HepG2 (cell line): ENCODE data around the gene SORBS2. TPM values are rescaled to one million over a fixed set of nuclear protein-coding genes. Genes with fewer than 3 reads are reported as not detected.

Experiments
- CAMTA2 ChIP-seq: sonication (generic); formaldehyde crosslinking; IDR thresholded peaks from 2 replicates; pipeline ENCODE4 v1.4.0; 2020; ENCODE audit warnings: mild to moderate bottlenecking, missing genetic modification reagents, borderline replicate concordance
- ELF3 ChIP-seq: IDR thresholded peaks from 2 replicates; pipeline ENCODE4 v1.6.1; 2016; ENCODE audit warnings: missing genetic modification reagents, missing compliant biosample characterization
- ESRRA ChIP-seq: sonication (generic); formaldehyde crosslinking; IDR thresholded peaks from 2 replicates; pipeline ENCODE4 v1.5.1; 2020; ENCODE audit warnings: mild to moderate bottlenecking, low read depth, missing genetic modification reagents
- IKZF1 ChIP-seq: fragments of 450-650 bp; IDR thresholded peaks from 2 replicates; pipeline ENCODE4 v1.7.1; 2016
- MAFF ChIP-seq: IDR thresholded peaks from 2 replicates; pipeline ENCODE4 v1.6.1; 2011; ENCODE audit warnings: low read depth, low read length, improper control_type of control experiment
- TAF1 ChIP-seq: sonication (generic); formaldehyde crosslinking; IDR thresholded peaks from 2 replicates; pipeline ENCODE4 v1.4.0; 2020; ENCODE audit warnings: missing genetic modification reagents
- TARDBP ChIP-seq: sonication (generic); formaldehyde crosslinking; IDR thresholded peaks from 2 replicates; pipeline ENCODE4 v1.8.0; 2022; ENCODE audit warnings: mild to moderate bottlenecking, missing genetic modification reagents
- TEAD3 ChIP-seq: optimal IDR thresholded peaks from 2 replicates; pipeline ENCODE3; 2016; ENCODE audit warnings: borderline replicate concordance
- TERF1 ChIP-seq: sonication (generic); formaldehyde crosslinking; IDR thresholded peaks from 2 replicates; pipeline ENCODE4 v1.8.0; 2022; ENCODE audit warnings: mild to moderate bottlenecking, missing genetic modification reagents, moderate library complexity
- ZMAT3 ChIP-seq: sonication (generic); formaldehyde crosslinking; conservative IDR thresholded peaks from 2 replicates; pipeline ENCODE4 v1.7.0; 2021; ENCODE audit warnings: missing genetic modification reagents
- ZNF136 ChIP-seq: sonication (generic); formaldehyde crosslinking; IDR thresholded peaks from 2 replicates; pipeline ENCODE4 v1.8.1; 2022; ENCODE audit warnings: low read depth, mild to moderate bottlenecking, moderate library complexity, missing genetic modification reagents
- ZNF251 ChIP-seq: sonication (generic); formaldehyde crosslinking; IDR thresholded peaks from 2 replicates; pipeline ENCODE4 v1.9.0; 2021; ENCODE audit warnings: mild to moderate bottlenecking, missing genetic modification reagents
- ZNF274 ChIP-seq: sonication (generic); formaldehyde crosslinking; IDR thresholded peaks from 2 replicates; pipeline ENCODE4 v1.5.1; 2020; ENCODE audit warnings: mild to moderate bottlenecking, missing genetic modification reagents
- ZNF546 ChIP-seq: sonication (generic); formaldehyde crosslinking; conservative IDR thresholded peaks from 2 replicates; pipeline ENCODE4 v1.8.1; 2023; ENCODE audit warnings: mild to moderate bottlenecking, missing genetic modification reagents
- ZNF556 ChIP-seq: sonication (generic); formaldehyde crosslinking; IDR thresholded peaks from 2 replicates; pipeline ENCODE4 v1.4.0; 2020; ENCODE audit warnings: mild to moderate bottlenecking, missing genetic modification reagents, borderline replicate concordance
- ZNF569 ChIP-seq: sonication (generic); formaldehyde crosslinking; IDR thresholded peaks from 2 replicates; pipeline ENCODE4 v1.5.0; 2020; ENCODE audit warnings: mild to moderate bottlenecking, missing genetic modification reagents, moderate library complexity, borderline replicate concordance
- ZNF879 ChIP-seq: sonication (generic); formaldehyde crosslinking; IDR thresholded peaks from 2 replicates; pipeline ENCODE4 v1.8.1; 2023; ENCODE audit warnings: missing genetic modification reagents
- polyA plus RNA-seq, 8 experiments: library from polyadenylated mRNA; depleted of rRNA in 3 of 8; stranded (reverse) in 7 of 8; unstranded in 1 of 8; fragments of >200 nt; fragmentation: Illumina TruSeq in 4 of 8; extraction: Trizol in 4 of 8; gene quantifications; 2 replicates each; pipeline versions ENCODE4 v1.2.1 to v1.2.3, GENCODE V29; 2011 to 2016; ENCODE audit warnings: low read depth in 4 of 8, missing spikeins in 1 of 8, mixed read lengths in 1 of 8; ENCODE audit not compliant: insufficient read depth in 1 of 8
- total RNA-seq, 5 experiments: library from RNA; depleted of rRNA; stranded (reverse); fragments of >200 nt; fragmentation: Illumina TruSeq; extraction: Trizol; gene quantifications; 2 replicates each; pipeline ENCODE4 v1.2.3, GENCODE V29; 2016; ENCODE audit warnings: low read depth in 1 of 5
- TF ChIP-seq, protein P1 (sequence below): sonication (generic); formaldehyde crosslinking; IDR thresholded peaks from 2 replicates; pipeline ENCODE4 v1.8.0; 2022; ENCODE audit warnings: mild to moderate bottlenecking, missing genetic modification reagents
- TF ChIP-seq, protein P2 (sequence below): sonication (generic); formaldehyde crosslinking; IDR thresholded peaks from 2 replicates; pipeline ENCODE4 v1.4.0; 2020; ENCODE audit warnings: missing genetic modification reagents

SORBS2 gene
- total and polyA plus RNA-seq, 2 of the 13 experiments (the other 11 are each of a cell fraction or from before 2014, with no cell fraction given) = 25.0 to 80.5 TPM

DNA sequence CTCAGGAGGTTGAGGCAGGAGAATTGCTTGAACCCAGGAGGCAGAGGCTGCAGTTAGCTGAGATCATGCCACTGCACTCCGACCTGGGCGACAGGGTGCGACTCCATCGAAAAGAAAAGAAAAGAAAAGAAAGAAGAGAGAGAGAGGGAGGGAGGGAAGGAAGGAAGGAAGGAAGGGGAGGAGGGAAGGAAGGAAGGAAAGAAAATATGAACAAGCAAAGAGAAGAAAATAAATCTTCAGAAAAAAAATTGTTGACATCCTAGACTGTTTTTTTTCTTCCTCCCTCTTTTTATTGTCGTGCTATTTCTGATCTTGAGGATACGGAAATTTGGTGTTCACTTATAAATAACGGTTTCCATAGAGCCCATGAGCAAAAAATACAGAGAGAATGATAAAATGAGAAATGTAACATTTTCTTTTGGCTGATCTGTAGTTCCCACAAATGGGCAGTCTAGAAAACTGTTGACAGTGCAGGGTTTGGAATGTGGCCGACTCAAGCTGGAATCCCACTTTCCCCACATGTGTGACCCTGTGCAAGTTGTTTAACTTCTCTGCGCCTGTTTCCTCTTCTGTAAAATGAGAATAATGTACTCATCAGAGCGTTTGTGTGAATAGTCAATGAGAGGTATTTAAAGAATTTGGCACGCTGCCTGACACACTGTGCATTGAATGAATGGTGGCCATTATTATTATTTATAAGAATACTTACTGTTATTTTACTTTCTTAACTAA, 19.4 kb downstream of the SORBS2 start (continued):
- TF ChIP-seq, protein P1, sequence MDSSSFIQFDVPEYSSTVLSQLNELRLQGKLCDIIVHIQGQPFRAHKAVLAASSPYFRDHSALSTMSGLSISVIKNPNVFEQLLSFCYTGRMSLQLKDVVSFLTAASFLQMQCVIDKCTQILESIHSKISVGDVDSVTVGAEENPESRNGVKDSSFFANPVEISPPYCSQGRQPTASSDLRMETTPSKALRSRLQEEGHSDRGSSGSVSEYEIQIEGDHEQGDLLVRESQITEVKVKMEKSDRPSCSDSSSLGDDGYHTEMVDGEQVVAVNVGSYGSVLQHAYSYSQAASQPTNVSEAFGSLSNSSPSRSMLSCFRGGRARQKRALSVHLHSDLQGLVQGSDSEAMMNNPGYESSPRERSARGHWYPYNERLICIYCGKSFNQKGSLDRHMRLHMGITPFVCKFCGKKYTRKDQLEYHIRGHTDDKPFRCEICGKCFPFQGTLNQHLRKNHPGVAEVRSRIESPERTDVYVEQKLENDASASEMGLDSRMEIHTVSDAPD (CRISPR knock-in tag) = no peak
- no peak for TF ChIP-seq TAF1 (CRISPR knock-in tag)
- TF ChIP-seq TERF1 (CRISPR knock-in tag) = no peak
- TF ChIP-seq ZNF251 (CRISPR knock-in tag) = no peak
- TF ChIP-seq TARDBP (CRISPR knock-in tag) = 0 out of 2 replicates have a peak, but pooled peaks have one; percentile 24
- TF ChIP-seq ELF3 = peak; percentile 84
- peak; percentile 93 for TF ChIP-seq TEAD3
- TF ChIP-seq CAMTA2 (CRISPR knock-in tag) = no peak
- no peak for TF ChIP-seq IKZF1
- TF ChIP-seq ZNF879 (CRISPR knock-in tag) = no peak
- no peak for TF ChIP-seq ESRRA (CRISPR knock-in tag)
- no peak for TF ChIP-seq ZNF569 (CRISPR knock-in tag)
- TF ChIP-seq ZMAT3 (CRISPR knock-in tag) = no peak
- no peak for TF ChIP-seq ZNF556 (CRISPR knock-in tag)
- TF ChIP-seq ZNF136 (CRISPR knock-in tag) = no peak
- TF ChIP-seq, protein P2, sequence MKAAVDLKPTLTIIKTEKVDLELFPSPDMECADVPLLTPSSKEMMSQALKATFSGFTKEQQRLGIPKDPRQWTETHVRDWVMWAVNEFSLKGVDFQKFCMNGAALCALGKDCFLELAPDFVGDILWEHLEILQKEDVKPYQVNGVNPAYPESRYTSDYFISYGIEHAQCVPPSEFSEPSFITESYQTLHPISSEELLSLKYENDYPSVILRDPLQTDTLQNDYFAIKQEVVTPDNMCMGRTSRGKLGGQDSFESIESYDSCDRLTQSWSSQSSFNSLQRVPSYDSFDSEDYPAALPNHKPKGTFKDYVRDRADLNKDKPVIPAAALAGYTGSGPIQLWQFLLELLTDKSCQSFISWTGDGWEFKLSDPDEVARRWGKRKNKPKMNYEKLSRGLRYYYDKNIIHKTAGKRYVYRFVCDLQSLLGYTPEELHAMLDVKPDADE = no peak
- TF ChIP-seq MAFF = 0 out of 2 replicates have a peak, but pooled peaks have one; percentile 17
- TF ChIP-seq ZNF546 (CRISPR knock-in tag) = no peak
- TF ChIP-seq ZNF274 (CRISPR knock-in tag) = no peak
